Upper lobe of right lung (tissue), 1 donor: ENCODE results near the gene ASXL2. TPM values are rescaled to one million over a fixed set of nuclear protein-coding genes. Genes with fewer than 3 reads are reported as not detected.

Experiments used
- ATAC-seq: fragments of 200-7000 bp; cut with Tn5 transposase; one replicate; pipeline ENCODE4 v1.9.1; 2020; ENCODE audit warnings: mild to moderate bottlenecking, moderate library complexity
- DNase-seq: peaks from one replicate; pipeline ENCODE4 v3.0.0-alpha.2; 2020
- H3K27ac ChIP-seq: fragments of 200-600 bp; one replicate; pipeline ENCODE4 v1.8.0; 2022
- H3K27me3 ChIP-seq: fragments of 200-600 bp; one replicate; pipeline ENCODE4 v1.8.0; 2022; ENCODE audit warnings: mild to moderate bottlenecking
- H3K36me3 ChIP-seq: fragments of 200-600 bp; one replicate; pipeline ENCODE4 v1.8.0; 2022
- H3K4me1 ChIP-seq: fragments of 200-600 bp; one replicate; pipeline ENCODE4 v1.8.0; 2022
- H3K4me3 ChIP-seq: fragments of 200-600 bp; one replicate; pipeline ENCODE4 v1.8.0; 2022; ENCODE audit warnings: mild to moderate bottlenecking
- H3K9me3 ChIP-seq: fragments of 200-600 bp; one replicate; pipeline ENCODE4 v1.8.0; 2022
- CTCF ChIP-seq: fragments of 200-600 bp; IDR thresholded peaks from one replicate; pipeline ENCODE4 v1.8.0; 2022; ENCODE audit warnings: antibody characterized with exemption
- intact Hi-C: fragments of 100-400 bp; cut with DNase I; formaldehyde crosslinking; loops from one replicate; pipeline ENCODE4 v1.11.0; 2022
- total RNA-seq: library from RNA; stranded (reverse); fragmentation: NEBNext Ultra II Directional; extraction: Animal tissue kit (Norgen Biotek cat#: 25700); gene quantifications from one replicate; pipeline ENCODE4 v1.2.1, GENCODE V29; 2021
- donor health status: DM: no; HTN: yes; CAD: no; lungs with severe emphysema.

ASXL2 gene
- total RNA-seq, 1 donor from 2014 or later = 34.3 TPM

- H3K36me3 ChIP-seq = no peaks in the 10 kb centered on the region
- H3K9me3 ChIP-seq = no peaks in the 10 kb centered on the region
- intact Hi-C loops = no loop called here
- H3K4me1 ChIP-seq = no peaks in the 10 kb centered on the region
- H3K27me3 ChIP-seq = no peaks in the 10 kb centered on the region
- peak; percentile 22 for DNase-seq
- ATAC-seq = no peak
- no peak for TF ChIP-seq CTCF
- no peak overlapping the region for H3K4me3 ChIP-seq
- no peak overlapping the region for H3K27ac ChIP-seq
Measured at GRCh38 chr2:25684577-25685473, 193.5 kb downstream of the ASXL2 start.

Other genes with a start within 250 kb of the ASXL2 start
- 18.1 TPM for gene DTNB, start 204.9 kb downstream of the ASXL2 start, total RNA-seq
- 6.5 TPM for gene KIF3C, start 104.0 kb upstream of the ASXL2 start, total RNA-seq
- gene RAB10, start 155.6 kb upstream of the ASXL2 start, total RNA-seq = 111 TPM